Measurements from ENCODE around the gene RAB37. TPM values are rescaled to one million over a fixed set of nuclear protein-coding genes. Genes with fewer than 3 reads are reported as not detected.

The RAB37 gene
- total and polyA plus RNA-seq, 2 of the 13 experiments (the other 11 are each of a cell fraction or from before 2014, with no cell fraction given) = 0.91 to 3.7 TPM

- ATAC-seq (no peak), FAIRE-seq (no peak), DNase-seq (ENCODE audit: low spot score) (no peak)
- Histone ChIP-seq H3K27me3 (ENCODE audit: control insufficient read depth in 1 of 2, insufficient read depth in 2 of 2, low read length in 2 of 2) (no peaks in the 10 kb centered on the region), H3K9me3 (ENCODE audit: low read length) (no peaks in the 10 kb centered on the region), H2AFZ (ENCODE audit: low read length) (no peak overlapping the region), H3K27ac (ENCODE audit: extremely low read length, insufficient read depth, low read length) (no peak overlapping the region), H3K36me3 (replicated peaks in 1 of 2; ENCODE audit: control insufficient read depth in 1 of 2, insufficient read depth in 2 of 2, low read length in 2 of 2) (peaks cover 26 to 56% of the 10 kb centered on the region in 2 experiments), H3K4me3 (replicated peaks in 1 of 3; ENCODE audit: insufficient read depth in 1 of 3, low read depth in 2 of 3, low read length in 3 of 3) (no peak overlapping the region), H4K20me1 (ENCODE audit: insufficient read depth, low read length) (peaks cover 33% of the 10 kb centered on the region; the same call in 1 of the 2 replicates), H3K79me2 (ENCODE audit: insufficient read depth, low read length) (peaks cover 45% of the 10 kb centered on the region), H3K9ac (ENCODE audit: insufficient read depth, low read depth, low read length) (no peak overlapping the region), H3K4me1 (ENCODE audit: insufficient read depth, low read length) (peaks cover 97% of the 10 kb centered on the region), H3K4me2 (ENCODE audit: low read depth, low read length) (no peak overlapping the region)
- CTCF ChIA-PET (ENCODE audit: low intra/inter-chr PET ratio, low total read pairs) = interaction anchor here (1.5 to 12.2 kb wide), 2 partner anchors 9 to 19 kb away, joined by 3 to 219 read pairs; partner anchors contain the start of genes NAT9 and NHERF1
- TF ChIP-seq MAFG (CRISPR knock-in tag; IDR thresholded peaks at IDR 0.05) (0 out of 2 replicates have a peak, but pooled peaks have one; percentile 20), MAFK (conservative IDR thresholded peaks at IDR 0.05 in 1 of 2, IDR thresholded peaks at IDR 0.05 in 1 of 2; ENCODE audit: low read length in 2 of 2) (peak; percentile 97 to 99), WIZ (CRISPR knock-in tag; IDR thresholded peaks at IDR 0.05) (no peak), ZNF605 (CRISPR knock-in tag; IDR thresholded peaks at IDR 0.05) (no peak), MAFF (IDR thresholded peaks at IDR 0.05; ENCODE audit: low read depth, low read length) (peak; percentile 98), HOXA5 (CRISPR knock-in tag; IDR thresholded peaks at IDR 0.05) (0 out of 2 replicates have a peak, but pooled peaks have one; percentile 28)
- intact Hi-C loops (cut with micrococcal nuclease; ENCODE audit: unreplicated experiment) (no loop called here), in situ Hi-C loops (cut with HindIII; ENCODE audit: extremely low pct_ligation_motif_present, low pct_unique_long_range_greater_than_20kb) (no loop called here)
- 93% methylated on average over 2 of the region's 2 CpGs for WGBS (ENCODE audit: low lambda C conversion rate)
- POLR2A ChIA-PET = interaction anchor here (29.3 kb wide), 1 partner anchor 12 kb away, joined by 1459 read pairs; the partner anchor contains the start of gene NHERF1
- BruUV-seq (replicated peaks) = no TSS peak
Measured at GRCh38 chr17:74766413-74766812, 29.4 kb downstream of the RAB37 start.

GRCh38 chr17:74767111-74767516, 30.1 kb downstream of the RAB37 start:
- ChIA-PET CTCF (ENCODE audit: low intra/inter-chr PET ratio, low total read pairs) (interaction anchor here (1.5 to 12.2 kb wide), 2 partner anchors 9 to 19 kb away, joined by 3 to 219 read pairs; partner anchors contain the start of genes NAT9 and NHERF1), POLR2A (interaction anchor here (0.7 to 29.3 kb wide), 3 partner anchors 9 to 13 kb away, joined by 3 to 1459 read pairs (median 5); partner anchors contain the start of genes NAT9 and NHERF1)
- Histone ChIP-seq H3K27ac (ENCODE audit: extremely low read length, insufficient read depth, low read length) (peak overlapping the region; percentile 37), H3K36me3 (replicated peaks in 1 of 2; ENCODE audit: control insufficient read depth in 1 of 2, insufficient read depth in 2 of 2, low read length in 2 of 2) (peaks cover 25 to 63% of the 10 kb centered on the region in 2 experiments), H3K9ac (ENCODE audit: insufficient read depth, low read depth, low read length) (no peak overlapping the region), H3K9me3 (ENCODE audit: low read length) (no peaks in the 10 kb centered on the region), H3K4me1 (ENCODE audit: insufficient read depth, low read length) (peaks cover 93% of the 10 kb centered on the region), H3K4me3 (replicated peaks in 1 of 3; ENCODE audit: insufficient read depth in 1 of 3, low read depth in 2 of 3, low read length in 3 of 3) (no peak overlapping the region), H3K79me2 (ENCODE audit: insufficient read depth, low read length) (peaks cover 38% of the 10 kb centered on the region), H3K27me3 (ENCODE audit: control insufficient read depth in 1 of 2, insufficient read depth in 2 of 2, low read length in 2 of 2) (no peaks in the 10 kb centered on the region), H2AFZ (ENCODE audit: low read length) (no peak overlapping the region), H4K20me1 (ENCODE audit: insufficient read depth, low read length) (peaks cover 26% of the 10 kb centered on the region; the same call in 1 of the 2 replicates), H3K4me2 (ENCODE audit: low read depth, low read length) (no peak overlapping the region)
- ATAC-seq = no peak
- intact Hi-C loops (cut with micrococcal nuclease; ENCODE audit: unreplicated experiment) = no loop called here
- WGBS (ENCODE audit: low lambda C conversion rate) = 97% methylated on average over 6 of the region's 10 CpGs
- no peak for FAIRE-seq
- in situ Hi-C loops (cut with HindIII; ENCODE audit: extremely low pct_ligation_motif_present, low pct_unique_long_range_greater_than_20kb) = no loop called here
- BruUV-seq (replicated peaks) = no TSS peak
- no peak for DNase-seq (ENCODE audit: low spot score)
- TF ChIP-seq MYNN (CRISPR knock-in tag; IDR thresholded peaks at IDR 0.05; ENCODE audit: low read depth) = no peak
- TF ChIP-seq SSRP1 (CRISPR knock-in tag; IDR thresholded peaks at IDR 0.05) = 0 out of 2 replicates have a peak, but pooled peaks have one; percentile 66
- TF ChIP-seq ZNF547 (CRISPR knock-in tag; IDR thresholded peaks at IDR 0.05) = 0 out of 2 replicates have a peak, but pooled peaks have one; percentile 52
- peak; percentile 4 for TF ChIP-seq RBM22 (optimal IDR thresholded peaks at IDR 0.05; ENCODE audit: low read length)
- no peak for TF ChIP-seq ZNF7 (CRISPR knock-in tag; IDR thresholded peaks at IDR 0.05)
- TF ChIP-seq AGO2 (optimal IDR thresholded peaks at IDR 0.05; ENCODE audit: low read depth, low read length) = peak; percentile 89
- 0 out of 2 replicates have a peak, but pooled peaks have one; percentile 34 for TF ChIP-seq BORCS8-MEF2B (CRISPR knock-in tag; IDR thresholded peaks at IDR 0.05)
- no peak for TF ChIP-seq GLI4 (CRISPR knock-in tag; IDR thresholded peaks at IDR 0.05; ENCODE audit: borderline replicate concordance)
- TF ChIP-seq ZNF121 (CRISPR knock-in tag; IDR thresholded peaks at IDR 0.05) = 0 out of 2 replicates have a peak, but pooled peaks have one; percentile 33
- TF ChIP-seq, protein P1, sequence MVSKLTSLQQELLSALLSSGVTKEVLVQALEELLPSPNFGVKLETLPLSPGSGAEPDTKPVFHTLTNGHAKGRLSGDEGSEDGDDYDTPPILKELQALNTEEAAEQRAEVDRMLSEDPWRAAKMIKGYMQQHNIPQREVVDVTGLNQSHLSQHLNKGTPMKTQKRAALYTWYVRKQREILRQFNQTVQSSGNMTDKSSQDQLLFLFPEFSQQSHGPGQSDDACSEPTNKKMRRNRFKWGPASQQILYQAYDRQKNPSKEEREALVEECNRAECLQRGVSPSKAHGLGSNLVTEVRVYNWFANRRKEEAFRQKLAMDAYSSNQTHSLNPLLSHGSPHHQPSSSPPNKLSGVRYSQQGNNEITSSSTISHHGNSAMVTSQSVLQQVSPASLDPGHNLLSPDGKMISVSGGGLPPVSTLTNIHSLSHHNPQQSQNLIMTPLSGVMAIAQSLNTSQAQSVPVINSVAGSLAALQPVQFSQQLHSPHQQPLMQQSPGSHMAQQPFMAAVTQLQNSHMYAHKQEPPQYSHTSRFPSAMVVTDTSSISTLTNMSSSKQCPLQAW (CRISPR knock-in tag; IDR thresholded peaks at IDR 0.05) = 0 out of 2 replicates have a peak, but pooled peaks have one; percentile 24
- TF ChIP-seq U2AF1 (optimal IDR thresholded peaks at IDR 0.05; ENCODE audit: low read depth, low read length) = peak; percentile 31
- peak; percentile 40; the same call in 1 of the 2 replicates for TF ChIP-seq RBFOX2 (IDR thresholded peaks at IDR 0.05; ENCODE audit: low read depth, low read length)
- no peak for TF ChIP-seq ZSCAN29 (CRISPR knock-in tag; conservative IDR thresholded peaks at IDR 0.05)

Measured in HepG2 (cell line).